ENCODE measurements around the gene ANKRD63.

DNA sequence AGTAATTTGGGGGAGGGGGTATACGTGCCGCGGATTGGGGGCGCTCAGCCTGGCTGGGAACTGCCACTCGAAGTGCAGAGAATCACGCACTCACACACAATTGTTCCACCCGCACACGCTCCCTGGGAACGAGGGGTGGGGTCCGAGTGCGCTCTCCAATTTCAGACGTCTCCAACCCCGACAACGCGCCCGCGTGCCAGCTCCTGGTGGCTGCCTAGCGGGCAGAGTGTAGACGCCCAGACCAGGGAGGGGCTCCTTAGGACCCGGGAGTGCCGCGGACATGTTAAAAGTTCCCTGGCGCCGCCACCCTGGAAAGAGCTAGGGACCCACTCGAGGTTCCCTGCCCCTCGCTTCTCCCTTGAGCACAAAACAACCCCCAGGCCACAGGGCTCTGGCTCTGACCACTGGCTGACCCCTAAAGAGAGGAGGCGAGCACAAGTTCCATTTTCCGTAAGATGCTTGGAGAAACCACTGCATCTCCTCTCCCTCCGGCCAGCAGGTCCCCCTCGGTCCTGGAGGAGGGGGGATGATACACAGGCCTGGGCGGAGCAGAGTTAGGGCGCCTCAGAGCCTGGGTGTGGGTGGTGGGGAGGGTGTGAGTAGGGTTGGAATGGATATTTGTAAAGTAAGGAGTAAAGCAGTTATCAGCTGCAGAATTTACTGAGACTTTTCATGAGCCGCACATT, 894 bp upstream of the ANKRD63 start:
- TF ChIP-seq POLR2A (IDR thresholded peaks at IDR 0.05) = no peak
- TF ChIP-seq, protein P1, sequence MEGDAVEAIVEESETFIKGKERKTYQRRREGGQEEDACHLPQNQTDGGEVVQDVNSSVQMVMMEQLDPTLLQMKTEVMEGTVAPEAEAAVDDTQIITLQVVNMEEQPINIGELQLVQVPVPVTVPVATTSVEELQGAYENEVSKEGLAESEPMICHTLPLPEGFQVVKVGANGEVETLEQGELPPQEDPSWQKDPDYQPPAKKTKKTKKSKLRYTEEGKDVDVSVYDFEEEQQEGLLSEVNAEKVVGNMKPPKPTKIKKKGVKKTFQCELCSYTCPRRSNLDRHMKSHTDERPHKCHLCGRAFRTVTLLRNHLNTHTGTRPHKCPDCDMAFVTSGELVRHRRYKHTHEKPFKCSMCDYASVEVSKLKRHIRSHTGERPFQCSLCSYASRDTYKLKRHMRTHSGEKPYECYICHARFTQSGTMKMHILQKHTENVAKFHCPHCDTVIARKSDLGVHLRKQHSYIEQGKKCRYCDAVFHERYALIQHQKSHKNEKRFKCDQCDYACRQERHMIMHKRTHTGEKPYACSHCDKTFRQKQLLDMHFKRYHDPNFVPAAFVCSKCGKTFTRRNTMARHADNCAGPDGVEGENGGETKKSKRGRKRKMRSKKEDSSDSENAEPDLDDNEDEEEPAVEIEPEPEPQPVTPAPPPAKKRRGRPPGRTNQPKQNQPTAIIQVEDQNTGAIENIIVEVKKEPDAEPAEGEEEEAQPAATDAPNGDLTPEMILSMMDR (IDR thresholded peaks at IDR 0.05) = no peak
- no peak for TF ChIP-seq POLR2AphosphoS5 (IDR thresholded peaks at IDR 0.05)
